Measurements from ENCODE around the gene DUSP9. TPM values are rescaled to one million over a fixed set of nuclear protein-coding genes. Genes with fewer than 3 reads are reported as not detected.

DUSP9 gene
- total RNA-seq, 2 donors from 2014 or later = not detected

GRCh38 chrX:153626025-153626633 lies 20.9 kb upstream of the DUSP9 start:
- H3K4me3 Mint-ChIP-seq = no peak overlapping the region
- H3K36me3 Mint-ChIP-seq (ENCODE audit: low read depth) = no peaks in the 10 kb centered on the region
- DNase-seq (no peak), ATAC-seq (no peak)
- no peak overlapping the region for H3K27ac Mint-ChIP-seq
- H3K4me1 Mint-ChIP-seq = no peaks in the 10 kb centered on the region
- no peaks in the 10 kb centered on the region for H3K9me3 ChIP-seq (ENCODE audit: control insufficient read depth, low read length, poor library complexity, severe bottlenecking)
- peaks cover 5% of the 10 kb centered on the region for H3K27me3 Mint-ChIP-seq

- Mint-ChIP-seq H3K27ac (no peak overlapping the region), H3K36me3 (ENCODE audit: low read depth) (no peaks in the 10 kb centered on the region), H3K27me3 (peaks cover under 1% of the 10 kb centered on the region), H3K4me1 (no peaks in the 10 kb centered on the region), H3K4me3 (no peak overlapping the region)
- DNase-seq (no peak), ATAC-seq (no peak)
- H3K9me3 ChIP-seq (ENCODE audit: control insufficient read depth, low read length, poor library complexity, severe bottlenecking) = no peaks in the 10 kb centered on the region
Observed at GRCh38 chrX:153626863-153627674, 19.9 kb upstream of the DUSP9 start.

GRCh38 chrX:153627675-153628111 lies 19.3 kb upstream of the DUSP9 start:
- ATAC-seq = no peak
- no peak for DNase-seq
- Mint-ChIP-seq H3K27me3 (no peaks in the 10 kb centered on the region), H3K4me3 (no peak overlapping the region), H3K36me3 (ENCODE audit: low read depth) (no peaks in the 10 kb centered on the region), H3K27ac (no peak overlapping the region), H3K4me1 (no peaks in the 10 kb centered on the region)
- no peaks in the 10 kb centered on the region for H3K9me3 ChIP-seq (ENCODE audit: control insufficient read depth, low read length, poor library complexity, severe bottlenecking)

DNA sequence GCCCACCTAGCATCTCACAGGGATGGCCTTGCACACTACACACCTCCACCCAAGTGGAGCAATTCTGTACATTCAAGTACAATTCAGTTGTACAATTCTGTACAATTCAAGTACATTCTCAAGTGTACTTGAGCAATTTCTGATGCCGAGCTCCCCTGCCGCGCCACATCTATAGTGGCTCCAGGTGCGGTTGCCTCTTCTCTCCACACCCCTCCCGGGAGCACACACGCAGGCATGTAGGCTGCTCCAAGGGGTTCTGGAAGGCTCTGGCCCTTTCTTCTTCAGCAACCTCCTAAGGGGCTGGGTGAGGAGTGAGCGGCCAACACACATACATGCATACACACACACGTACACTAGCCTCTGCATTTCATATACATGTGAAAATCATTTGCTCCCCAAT lies 18.9 kb upstream of the DUSP9 start:
- Mint-ChIP-seq H3K27me3 (no peaks in the 10 kb centered on the region), H3K27ac (no peak overlapping the region), H3K36me3 (ENCODE audit: low read depth) (no peaks in the 10 kb centered on the region), H3K4me3 (no peak overlapping the region), H3K4me1 (no peaks in the 10 kb centered on the region)
- DNase-seq (no peak), ATAC-seq (no peak)
- no peaks in the 10 kb centered on the region for H3K9me3 ChIP-seq (ENCODE audit: control insufficient read depth, low read length, poor library complexity, severe bottlenecking)

GRCh38 chrX:153628665-153629064 lies 18.3 kb upstream of the DUSP9 start:
- no peaks in the 10 kb centered on the region for H3K9me3 ChIP-seq (ENCODE audit: control insufficient read depth, low read length, poor library complexity, severe bottlenecking)
- Mint-ChIP-seq H3K27ac (no peak overlapping the region), H3K4me3 (no peak overlapping the region), H3K36me3 (ENCODE audit: low read depth) (no peaks in the 10 kb centered on the region), H3K4me1 (no peaks in the 10 kb centered on the region), H3K27me3 (no peaks in the 10 kb centered on the region)
- ATAC-seq (no peak), DNase-seq (no peak)

DNA sequence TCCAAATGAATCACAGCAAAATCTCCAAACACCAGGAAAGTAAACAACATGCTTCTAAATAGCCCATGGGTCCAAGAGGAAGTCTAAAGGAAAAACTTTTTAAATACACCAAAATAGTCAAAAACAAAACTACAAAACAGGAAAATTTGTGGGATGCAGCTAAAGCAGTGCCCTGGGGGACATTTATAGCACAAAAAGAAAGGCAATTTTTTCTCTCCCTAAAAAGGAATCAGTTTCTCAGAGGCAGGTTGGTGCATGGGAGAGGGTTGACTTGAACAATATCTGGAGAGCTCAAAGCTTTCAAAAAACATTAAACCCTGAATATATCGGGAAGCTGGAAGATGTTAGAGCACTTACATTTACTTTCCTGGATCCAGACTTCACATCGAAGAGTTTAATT lies 15.7 kb upstream of the DUSP9 start:
- Mint-ChIP-seq H3K27me3 (peaks cover 5% of the 10 kb centered on the region), H3K4me3 (no peak overlapping the region), H3K4me1 (no peaks in the 10 kb centered on the region), H3K36me3 (ENCODE audit: low read depth) (no peaks in the 10 kb centered on the region), H3K27ac (no peak overlapping the region)
- H3K9me3 ChIP-seq (ENCODE audit: control insufficient read depth, low read length, poor library complexity, severe bottlenecking) = no peaks in the 10 kb centered on the region
- ATAC-seq (no peak), DNase-seq (no peak)

DNA sequence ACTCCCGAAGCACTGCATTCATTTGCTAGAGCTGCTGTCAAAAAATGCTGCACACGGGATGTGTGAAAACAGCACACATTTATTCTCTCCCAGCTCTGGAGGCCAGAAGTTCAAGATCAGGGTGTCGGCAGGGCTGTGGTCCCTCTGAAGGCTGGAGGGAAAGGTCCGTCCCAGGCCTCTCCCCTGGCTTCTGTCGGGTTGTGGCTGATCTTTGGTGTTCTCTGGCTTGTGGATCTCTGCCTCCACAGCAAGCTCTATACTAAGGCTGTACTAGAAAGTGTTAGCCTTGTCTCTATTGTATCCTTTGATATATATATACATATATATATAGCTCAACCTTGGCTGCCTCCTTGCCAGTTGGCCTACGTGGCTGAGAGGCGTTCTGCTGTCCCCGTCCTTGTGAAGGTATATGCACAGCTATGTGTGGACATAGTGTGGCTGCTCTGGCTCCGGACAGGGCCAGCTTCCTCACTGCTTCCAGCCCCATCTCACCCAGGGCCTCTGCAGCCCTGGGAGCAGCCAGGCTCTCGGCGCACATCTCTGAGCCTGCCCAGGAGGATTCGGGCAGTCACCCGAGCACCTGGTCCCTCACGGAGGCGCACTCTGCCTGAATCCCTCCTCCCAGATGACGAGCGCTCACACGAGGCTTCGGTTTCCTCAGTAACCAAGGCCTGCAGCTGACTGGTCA lies 15.0 kb upstream of the DUSP9 start:
- H3K27me3 Mint-ChIP-seq = peaks cover 5% of the 10 kb centered on the region
- H3K36me3 Mint-ChIP-seq (ENCODE audit: low read depth) = no peaks in the 10 kb centered on the region
- H3K9me3 ChIP-seq (ENCODE audit: control insufficient read depth, low read length, poor library complexity, severe bottlenecking) = no peaks in the 10 kb centered on the region
- H3K27ac Mint-ChIP-seq = no peak overlapping the region
- no peak for DNase-seq
- no peak overlapping the region for H3K4me3 Mint-ChIP-seq
- no peaks in the 10 kb centered on the region for H3K4me1 Mint-ChIP-seq
- no peak for ATAC-seq

DNA sequence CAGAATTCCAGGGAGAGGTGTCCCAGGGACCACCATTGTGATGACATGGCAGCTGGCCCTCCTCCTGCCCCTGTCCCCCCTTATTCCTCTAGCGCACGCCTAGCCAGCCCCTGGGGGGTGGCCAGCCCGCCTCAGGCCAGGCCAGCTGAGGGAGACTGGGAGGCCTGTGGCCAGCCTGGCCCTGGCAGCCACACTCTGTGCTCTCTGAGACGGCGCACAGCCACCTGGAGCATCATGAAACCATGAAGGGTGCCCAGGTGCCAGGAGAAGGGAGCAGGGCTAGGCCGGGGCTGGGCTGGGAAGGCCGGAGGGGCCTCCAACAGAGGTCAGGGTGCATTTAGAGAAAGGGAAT lies 14.4 kb upstream of the DUSP9 start:
- H3K36me3 Mint-ChIP-seq (ENCODE audit: low read depth) = no peaks in the 10 kb centered on the region
- no peak overlapping the region for H3K4me3 Mint-ChIP-seq
- H3K4me1 Mint-ChIP-seq = no peaks in the 10 kb centered on the region
- H3K27me3 Mint-ChIP-seq = peaks cover 5% of the 10 kb centered on the region
- DNase-seq (no peak), ATAC-seq (no peak)
- H3K9me3 ChIP-seq (ENCODE audit: control insufficient read depth, low read length, poor library complexity, severe bottlenecking) = no peaks in the 10 kb centered on the region
- H3K27ac Mint-ChIP-seq = no peak overlapping the region

DNA sequence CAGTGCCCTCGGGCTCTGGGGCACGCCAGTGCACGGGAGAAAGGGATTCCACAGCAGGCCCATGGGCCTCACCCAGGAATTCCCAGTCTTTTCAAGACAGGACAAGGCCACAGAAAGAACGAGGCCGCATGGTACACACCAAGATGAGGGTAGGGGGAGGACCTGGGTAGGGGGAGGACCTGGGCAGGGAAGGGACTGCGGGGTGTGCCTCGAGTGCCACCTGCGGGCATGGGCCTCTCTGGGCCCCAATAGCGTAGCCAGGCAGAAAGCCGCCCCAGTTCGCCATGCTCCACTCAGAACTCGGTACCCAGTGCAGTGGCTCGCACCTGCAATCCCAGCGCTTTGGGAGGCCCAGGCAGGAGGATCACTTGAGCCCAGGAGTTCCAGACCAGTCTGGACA lies 14.0 kb upstream of the DUSP9 start:
- H3K9me3 ChIP-seq (ENCODE audit: control insufficient read depth, low read length, poor library complexity, severe bottlenecking) = no peaks in the 10 kb centered on the region
- Mint-ChIP-seq H3K36me3 (ENCODE audit: low read depth) (no peaks in the 10 kb centered on the region), H3K4me3 (no peak overlapping the region), H3K27me3 (peaks cover 5% of the 10 kb centered on the region), H3K4me1 (no peaks in the 10 kb centered on the region), H3K27ac (no peak overlapping the region)
- DNase-seq (no peak), ATAC-seq (no peak)

- no peak overlapping the region for H3K27ac Mint-ChIP-seq
- H3K36me3 Mint-ChIP-seq (ENCODE audit: low read depth) = no peaks in the 10 kb centered on the region
- H3K9me3 ChIP-seq (ENCODE audit: control insufficient read depth, low read length, poor library complexity, severe bottlenecking) = no peaks in the 10 kb centered on the region
- no peak overlapping the region for H3K4me3 Mint-ChIP-seq
- DNase-seq (no peak), ATAC-seq (no peak)
- peaks cover 5% of the 10 kb centered on the region for H3K27me3 Mint-ChIP-seq
- no peaks in the 10 kb centered on the region for H3K4me1 Mint-ChIP-seq
Observed at GRCh38 chrX:153633607-153634180, 13.3 kb upstream of the DUSP9 start.

DNA sequence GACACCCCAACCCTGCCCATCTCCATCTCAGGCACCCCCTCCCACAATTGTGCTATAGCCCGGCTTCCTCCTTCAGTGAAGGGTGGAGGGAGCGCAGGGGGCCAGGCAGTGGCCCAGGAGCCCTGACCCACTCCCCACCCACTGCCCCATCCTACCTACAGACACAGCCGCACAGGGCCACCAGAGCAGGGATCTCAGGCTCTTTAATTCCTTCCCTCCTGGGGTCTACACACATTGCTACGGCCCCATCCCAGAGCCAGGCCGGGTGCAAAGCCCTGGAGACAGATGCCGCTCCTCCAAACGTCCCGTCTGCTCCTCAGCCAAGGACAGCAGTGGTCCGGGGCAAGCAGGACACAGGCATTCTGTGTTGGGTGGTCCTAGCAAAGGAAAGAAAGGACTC lies 12.8 kb upstream of the DUSP9 start:
- Mint-ChIP-seq H3K36me3 (ENCODE audit: low read depth) (no peaks in the 10 kb centered on the region), H3K27me3 (peaks cover 5% of the 10 kb centered on the region), H3K4me3 (no peak overlapping the region), H3K27ac (no peak overlapping the region), H3K4me1 (no peaks in the 10 kb centered on the region)
- no peak for ATAC-seq
- no peak for DNase-seq
- H3K9me3 ChIP-seq (ENCODE audit: control insufficient read depth, low read length, poor library complexity, severe bottlenecking) = no peaks in the 10 kb centered on the region

DNA sequence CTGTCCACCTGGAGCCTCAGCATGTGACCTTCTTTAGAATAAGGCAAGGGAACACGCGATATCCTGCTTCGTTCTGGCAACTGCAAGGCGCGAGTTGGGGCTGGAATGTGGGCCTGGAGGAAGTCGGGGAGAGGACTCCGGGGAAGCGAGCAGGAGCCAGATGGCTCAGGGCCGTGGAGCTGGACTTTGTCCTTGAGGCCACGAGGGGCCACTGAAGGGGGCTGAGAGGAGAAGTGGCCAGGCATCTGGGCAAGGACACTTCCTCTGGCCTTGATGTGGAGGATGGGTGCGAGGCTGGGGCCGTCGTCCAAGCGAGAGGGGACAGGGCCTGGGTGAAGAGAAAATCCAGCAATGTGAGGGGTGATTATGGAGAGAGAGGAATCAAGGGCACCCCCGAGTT lies 12.2 kb upstream of the DUSP9 start:
- H3K27me3 Mint-ChIP-seq = peaks cover 5% of the 10 kb centered on the region
- no peak overlapping the region for H3K27ac Mint-ChIP-seq
- H3K9me3 ChIP-seq (ENCODE audit: control insufficient read depth, low read length, poor library complexity, severe bottlenecking) = no peaks in the 10 kb centered on the region
- DNase-seq = no peak
- no peaks in the 10 kb centered on the region for H3K4me1 Mint-ChIP-seq
- H3K4me3 Mint-ChIP-seq = no peak overlapping the region
- ATAC-seq = no peak
- H3K36me3 Mint-ChIP-seq (ENCODE audit: low read depth) = no peaks in the 10 kb centered on the region

- no peaks in the 10 kb centered on the region for H3K9me3 ChIP-seq (ENCODE audit: control insufficient read depth, low read length, poor library complexity, severe bottlenecking)
- ATAC-seq (no peak), DNase-seq (no peak)
- Mint-ChIP-seq H3K27me3 (peaks cover 5% of the 10 kb centered on the region), H3K4me1 (no peaks in the 10 kb centered on the region), H3K27ac (no peak overlapping the region), H3K36me3 (ENCODE audit: low read depth) (no peaks in the 10 kb centered on the region), H3K4me3 (no peak overlapping the region)
Observed at GRCh38 chrX:153635388-153635787, 11.6 kb upstream of the DUSP9 start.
